Sigmoid colon (tissue), 4 donors: ENCODE results near the gene ACTR3.

Source experiments
- CTCF ChIP-seq, 4 experiments: fragments of 450-650 bp in 3 of 4; fragments of 200-600 bp in 1 of 4; IDR thresholded peaks; one replicate each; pipeline ENCODE4 v1.5.1; 2016 to 2019; ENCODE audit warnings: antibody characterized with exemption in 4 of 4, mild to moderate bottlenecking in 3 of 4, moderate library complexity in 2 of 4
- EP300 ChIP-seq, 4 donors: sonication (generic); formaldehyde crosslinking; IDR thresholded peaks; one replicate each; pipeline ENCODE4 v1.6.1; 2017; ENCODE audit warnings: antibody characterized with exemption in 4 of 4
- POLR2A ChIP-seq, 2 donors: fragments of 450-650 bp; IDR thresholded peaks; one replicate each; pipeline ENCODE4 v1.6.1; 2016; ENCODE audit warnings: antibody characterized with exemption in 2 of 2, mild to moderate bottlenecking in 2 of 2, moderate library complexity in 2 of 2
- POLR2AphosphoS5 ChIP-seq, 4 donors: sonication (generic); formaldehyde crosslinking; IDR thresholded peaks; one replicate each; pipeline ENCODE4 v1.6.1; 2017; ENCODE audit warnings: antibody characterized with exemption in 4 of 4

GRCh38 chr2:113937501-113937900, 47.6 kb downstream of the ACTR3 start:
- TF ChIP-seq CTCF (IDR thresholded peaks at IDR 0.05) = no peak
- no peak for TF ChIP-seq POLR2A (IDR thresholded peaks at IDR 0.05)
- TF ChIP-seq EP300 (IDR thresholded peaks at IDR 0.05) = no peak
- TF ChIP-seq POLR2AphosphoS5 (IDR thresholded peaks at IDR 0.05) = no peak
